ENCODE data around the gene TRPV4. TPM values are rescaled to one million over a fixed set of nuclear protein-coding genes. Genes with fewer than 3 reads are reported as not detected.

The TRPV4 gene
- total RNA-seq, 1 experiment from 2014 or later: 2.9 TPM

DNA sequence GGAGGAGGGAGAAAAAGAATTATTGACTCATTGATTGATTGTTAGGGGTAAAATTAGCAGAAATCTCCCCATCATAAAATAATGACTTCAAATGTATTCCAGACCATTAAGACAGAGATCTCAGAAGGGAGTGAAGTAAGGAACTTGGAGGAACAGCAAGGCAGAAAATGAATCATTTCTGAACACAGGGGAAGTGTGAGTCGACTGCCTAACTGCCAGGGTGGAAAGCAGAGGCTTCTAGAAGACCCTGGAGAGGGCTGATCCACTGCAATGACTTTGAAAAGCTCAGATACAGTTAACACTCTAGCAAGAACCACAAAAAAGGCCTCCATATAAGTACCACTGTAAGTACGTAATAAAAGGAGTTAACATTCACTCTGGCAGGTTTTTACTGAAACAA is 37.5 kb upstream of the TRPV4 start:
- no peak for ATAC-seq
- Mint-ChIP-seq H3K27ac (no peak overlapping the region), H3K36me3 (no peaks in the 10 kb centered on the region), H3K27me3 (ENCODE audit: low read depth) (no peaks in the 10 kb centered on the region), H3K4me1 (peaks cover 17% of the 10 kb centered on the region), H3K4me3 (no peak overlapping the region), H3K9me3 (no peaks in the 10 kb centered on the region)
- no peak for DNase-seq (ENCODE audit: low spot score)
- ChIA-PET CTCF (interaction anchor here (0.7 to 2.6 kb wide), 2 partner anchors 17 to 31 kb away, joined by 3 to 11 read pairs; no protein-coding TSS in a partner anchor), POLR2A (interaction anchor here (0.6 kb wide), 1 partner anchor 188 kb away, joined by 3 read pairs; no protein-coding TSS in a partner anchor)
- TF ChIP-seq, protein P1, sequence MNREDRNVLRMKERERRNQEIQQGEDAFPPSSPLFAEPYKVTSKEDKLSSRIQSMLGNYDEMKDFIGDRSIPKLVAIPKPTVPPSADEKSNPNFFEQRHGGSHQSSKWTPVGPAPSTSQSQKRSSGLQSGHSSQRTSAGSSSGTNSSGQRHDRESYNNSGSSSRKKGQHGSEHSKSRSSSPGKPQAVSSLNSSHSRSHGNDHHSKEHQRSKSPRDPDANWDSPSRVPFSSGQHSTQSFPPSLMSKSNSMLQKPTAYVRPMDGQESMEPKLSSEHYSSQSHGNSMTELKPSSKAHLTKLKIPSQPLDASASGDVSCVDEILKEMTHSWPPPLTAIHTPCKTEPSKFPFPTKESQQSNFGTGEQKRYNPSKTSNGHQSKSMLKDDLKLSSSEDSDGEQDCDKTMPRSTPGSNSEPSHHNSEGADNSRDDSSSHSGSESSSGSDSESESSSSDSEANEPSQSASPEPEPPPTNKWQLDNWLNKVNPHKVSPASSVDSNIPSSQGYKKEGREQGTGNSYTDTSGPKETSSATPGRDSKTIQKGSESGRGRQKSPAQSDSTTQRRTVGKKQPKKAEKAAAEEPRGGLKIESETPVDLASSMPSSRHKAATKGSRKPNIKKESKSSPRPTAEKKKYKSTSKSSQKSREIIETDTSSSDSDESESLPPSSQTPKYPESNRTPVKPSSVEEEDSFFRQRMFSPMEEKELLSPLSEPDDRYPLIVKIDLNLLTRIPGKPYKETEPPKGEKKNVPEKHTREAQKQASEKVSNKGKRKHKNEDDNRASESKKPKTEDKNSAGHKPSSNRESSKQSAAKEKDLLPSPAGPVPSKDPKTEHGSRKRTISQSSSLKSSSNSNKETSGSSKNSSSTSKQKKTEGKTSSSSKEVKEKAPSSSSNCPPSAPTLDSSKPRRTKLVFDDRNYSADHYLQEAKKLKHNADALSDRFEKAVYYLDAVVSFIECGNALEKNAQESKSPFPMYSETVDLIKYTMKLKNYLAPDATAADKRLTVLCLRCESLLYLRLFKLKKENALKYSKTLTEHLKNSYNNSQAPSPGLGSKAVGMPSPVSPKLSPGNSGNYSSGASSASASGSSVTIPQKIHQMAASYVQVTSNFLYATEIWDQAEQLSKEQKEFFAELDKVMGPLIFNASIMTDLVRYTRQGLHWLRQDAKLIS (CRISPR knock-in tag; IDR thresholded peaks at IDR 0.05; ENCODE audit: borderline replicate concordance): no peak
- TF ChIP-seq, protein P2, sequence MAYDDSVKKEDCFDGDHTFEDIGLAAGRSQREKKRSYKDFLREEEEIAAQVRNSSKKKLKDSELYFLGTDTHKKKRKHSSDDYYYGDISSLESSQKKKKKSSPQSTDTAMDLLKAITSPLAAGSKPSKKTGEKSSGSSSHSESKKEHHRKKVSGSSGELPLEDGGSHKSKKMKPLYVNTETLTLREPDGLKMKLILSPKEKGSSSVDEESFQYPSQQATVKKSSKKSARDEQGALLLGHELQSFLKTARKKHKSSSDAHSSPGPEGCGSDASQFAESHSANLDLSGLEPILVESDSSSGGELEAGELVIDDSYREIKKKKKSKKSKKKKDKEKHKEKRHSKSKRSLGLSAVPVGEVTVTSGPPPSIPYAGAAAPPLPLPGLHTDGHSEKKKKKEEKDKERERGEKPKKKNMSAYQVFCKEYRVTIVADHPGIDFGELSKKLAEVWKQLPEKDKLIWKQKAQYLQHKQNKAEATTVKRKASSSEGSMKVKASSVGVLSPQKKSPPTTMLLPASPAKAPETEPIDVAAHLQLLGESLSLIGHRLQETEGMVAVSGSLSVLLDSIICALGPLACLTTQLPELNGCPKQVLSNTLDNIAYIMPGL (CRISPR knock-in tag; IDR thresholded peaks at IDR 0.05): no peak
- TF ChIP-seq ZBTB21 (CRISPR knock-in tag; IDR thresholded peaks at IDR 0.05; ENCODE audit: borderline replicate concordance): no peak
- TF ChIP-seq OVOL2 (CRISPR knock-in tag; IDR thresholded peaks at IDR 0.05; ENCODE audit: borderline replicate concordance): no peak
- no peak for TF ChIP-seq TEAD1 (CRISPR knock-in tag; IDR thresholded peaks at IDR 0.05)
- TF ChIP-seq ZNF263 (CRISPR knock-in tag; IDR thresholded peaks at IDR 0.05; ENCODE audit: low read depth): no peak
- TF ChIP-seq FOXP4 (CRISPR knock-in tag; IDR thresholded peaks at IDR 0.05): no peak
- no peak for TF ChIP-seq ETV6 (CRISPR knock-in tag; IDR thresholded peaks at IDR 0.05)
- TF ChIP-seq, protein P3, sequence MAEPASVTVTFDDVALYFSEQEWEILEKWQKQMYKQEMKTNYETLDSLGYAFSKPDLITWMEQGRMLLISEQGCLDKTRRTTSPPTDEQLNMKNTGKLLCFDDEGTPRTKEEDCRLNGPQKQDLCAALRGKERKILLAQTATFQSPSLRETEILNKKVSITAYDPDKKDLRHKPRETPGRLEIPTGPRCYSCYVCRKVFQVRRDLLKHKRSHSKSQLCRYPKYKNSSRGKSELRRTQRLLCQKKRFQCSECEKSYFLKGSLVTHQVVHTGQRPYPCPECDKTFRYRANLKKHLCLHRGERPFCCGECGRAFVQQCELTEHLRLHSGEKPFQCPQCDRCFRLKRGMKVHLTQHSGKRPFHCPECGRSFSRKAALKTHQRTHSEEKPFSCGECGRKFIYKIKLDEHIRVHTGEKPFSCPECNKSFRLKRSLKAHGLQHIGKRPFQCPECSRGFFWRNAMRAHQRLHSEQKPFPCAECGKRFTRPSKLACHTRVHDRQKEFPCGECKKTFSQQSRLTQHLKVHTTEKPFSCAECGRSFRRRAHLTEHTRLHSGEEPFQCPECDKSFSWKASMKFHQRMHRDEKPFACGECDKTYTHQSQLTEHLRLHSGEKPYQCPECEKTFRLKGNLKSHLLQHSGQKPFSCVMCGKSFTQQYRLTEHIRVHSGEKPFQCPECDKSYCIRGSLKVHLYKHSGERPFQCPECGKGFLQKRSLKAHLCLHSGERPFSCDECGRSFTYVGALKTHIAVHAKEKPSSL (CRISPR knock-in tag; conservative IDR thresholded peaks at IDR 0.05): no peak
- TF ChIP-seq ZNF423 (CRISPR knock-in tag; IDR thresholded peaks at IDR 0.05): no peak
- no peak for TF ChIP-seq ZNF138 (CRISPR knock-in tag; conservative IDR thresholded peaks at IDR 0.05)

DNA sequence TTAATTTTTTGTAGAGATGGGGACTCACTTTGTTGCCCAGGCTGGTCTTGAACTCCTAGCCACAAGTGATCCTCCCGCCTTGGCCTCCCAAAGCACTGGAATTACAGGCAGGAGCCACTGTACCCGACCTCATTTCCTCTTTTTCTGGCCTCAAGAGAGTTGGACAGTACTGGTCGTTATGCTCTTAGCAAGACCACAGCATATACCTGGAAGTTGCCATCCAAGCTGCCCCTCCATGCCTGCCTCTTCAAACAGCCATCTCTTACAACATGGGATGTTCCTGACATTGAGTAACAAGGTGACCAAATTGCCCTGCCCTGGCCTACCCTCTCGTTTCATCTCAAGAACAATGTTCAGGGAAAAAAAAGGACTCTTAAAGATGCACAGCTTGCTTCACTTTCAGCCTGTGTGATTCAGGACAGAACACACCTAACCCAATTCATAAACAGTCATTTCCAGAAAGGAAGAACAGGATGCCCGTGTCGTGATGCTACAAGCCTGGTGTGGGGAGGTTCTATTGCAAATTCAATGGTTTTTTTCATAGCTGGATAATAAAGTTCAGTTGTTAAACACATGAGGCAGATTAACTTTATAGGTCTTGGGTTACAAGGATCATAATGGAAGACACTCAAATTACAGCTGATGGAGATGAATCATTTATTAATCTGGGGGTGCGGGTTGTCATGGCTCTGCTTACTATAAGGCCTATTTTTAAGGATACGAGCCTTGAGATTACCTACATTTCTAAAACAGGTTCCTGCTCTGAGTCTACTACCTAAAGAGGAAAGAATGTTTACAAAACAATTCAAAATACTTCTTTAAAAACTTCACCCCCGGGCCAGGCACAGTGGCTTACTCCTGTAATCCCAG is 35.2 kb upstream of the TRPV4 start:
- CTCF ChIA-PET: interaction anchor here (1.7 to 3.3 kb wide), 2 partner anchors 23 to 42 kb away, joined by 6 to 11 read pairs; no protein-coding TSS in a partner anchor
- H3K9me3 Mint-ChIP-seq: no peaks in the 10 kb centered on the region
- no peak for TF ChIP-seq GABPB1 (CRISPR knock-in tag; IDR thresholded peaks at IDR 0.05)
- no peak for TF ChIP-seq NFATC4 (CRISPR knock-in tag; IDR thresholded peaks at IDR 0.05)
- no peak for TF ChIP-seq ZNF416 (CRISPR knock-in tag; IDR thresholded peaks at IDR 0.05)
- TF ChIP-seq, protein P4, sequence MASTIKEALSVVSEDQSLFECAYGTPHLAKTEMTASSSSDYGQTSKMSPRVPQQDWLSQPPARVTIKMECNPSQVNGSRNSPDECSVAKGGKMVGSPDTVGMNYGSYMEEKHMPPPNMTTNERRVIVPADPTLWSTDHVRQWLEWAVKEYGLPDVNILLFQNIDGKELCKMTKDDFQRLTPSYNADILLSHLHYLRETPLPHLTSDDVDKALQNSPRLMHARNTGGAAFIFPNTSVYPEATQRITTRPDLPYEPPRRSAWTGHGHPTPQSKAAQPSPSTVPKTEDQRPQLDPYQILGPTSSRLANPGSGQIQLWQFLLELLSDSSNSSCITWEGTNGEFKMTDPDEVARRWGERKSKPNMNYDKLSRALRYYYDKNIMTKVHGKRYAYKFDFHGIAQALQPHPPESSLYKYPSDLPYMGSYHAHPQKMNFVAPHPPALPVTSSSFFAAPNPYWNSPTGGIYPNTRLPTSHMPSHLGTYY (CRISPR knock-in tag; IDR thresholded peaks at IDR 0.05): no peak
- TF ChIP-seq FOXP4 (CRISPR knock-in tag; IDR thresholded peaks at IDR 0.05): no peak
- TF ChIP-seq CBFB (CRISPR knock-in tag; IDR thresholded peaks at IDR 0.05; ENCODE audit: low read depth): no peak
- no peak for TF ChIP-seq ZNF671 (CRISPR knock-in tag; IDR thresholded peaks at IDR 0.05)
- TF ChIP-seq, protein P5, sequence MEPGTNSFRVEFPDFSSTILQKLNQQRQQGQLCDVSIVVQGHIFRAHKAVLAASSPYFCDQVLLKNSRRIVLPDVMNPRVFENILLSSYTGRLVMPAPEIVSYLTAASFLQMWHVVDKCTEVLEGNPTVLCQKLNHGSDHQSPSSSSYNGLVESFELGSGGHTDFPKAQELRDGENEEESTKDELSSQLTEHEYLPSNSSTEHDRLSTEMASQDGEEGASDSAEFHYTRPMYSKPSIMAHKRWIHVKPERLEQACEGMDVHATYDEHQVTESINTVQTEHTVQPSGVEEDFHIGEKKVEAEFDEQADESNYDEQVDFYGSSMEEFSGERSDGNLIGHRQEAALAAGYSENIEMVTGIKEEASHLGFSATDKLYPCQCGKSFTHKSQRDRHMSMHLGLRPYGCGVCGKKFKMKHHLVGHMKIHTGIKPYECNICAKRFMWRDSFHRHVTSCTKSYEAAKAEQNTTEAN (CRISPR knock-in tag; IDR thresholded peaks at IDR 0.05): no peak
- no peak for TF ChIP-seq JAZF1 (CRISPR knock-in tag; IDR thresholded peaks at IDR 0.05)

More for the DNA sequence above, 35.2 kb upstream of the TRPV4 start:
- ATAC-seq (no peak), DNase-seq (ENCODE audit: low spot score) (no peak)
- Mint-ChIP-seq H3K4me1 (peaks cover 27% of the 10 kb centered on the region), H3K27ac (no peak overlapping the region), H3K4me3 (no peak overlapping the region), H3K27me3 (ENCODE audit: low read depth) (no peaks in the 10 kb centered on the region), H3K36me3 (no peaks in the 10 kb centered on the region)
- POLR2A ChIA-PET: no interaction called here
